Colonic mucosa (tissue), 4 donors: Measurements from ENCODE around the gene CARMIL1. TPM values are rescaled to one million over a fixed set of nuclear protein-coding genes. Genes with fewer than 3 reads are reported as not detected.
A peak's percentile ranks its signal among the peaks of the same experiment; 100 is the strongest.

Source experiments
- DNase-seq: peaks from one replicate; pipeline ENCODE4 v3.0.0-alpha.2; 2020
- H3K27ac ChIP-seq: fragments of 200-600 bp; one replicate; pipeline ENCODE4 v1.8.0; 2021
- H3K27me3 ChIP-seq: fragments of 200-600 bp; one replicate; pipeline ENCODE4 v1.8.0; 2021
- H3K36me3 ChIP-seq: fragments of 200-600 bp; one replicate; pipeline ENCODE4 v1.8.0; 2021
- H3K4me1 ChIP-seq: fragments of 200-600 bp; one replicate; pipeline ENCODE4 v1.8.0; 2021; ENCODE audit warnings: mild to moderate bottlenecking
- H3K4me3 ChIP-seq: fragments of 200-600 bp; one replicate; pipeline ENCODE4 v1.8.0; 2021
- H3K9ac ChIP-seq, 2 donors: one replicate each; pipeline ENCODE4 v1.7.0; 2013; ENCODE audit warnings: control low read depth in 2 of 2, low read depth in 2 of 2, low read length in 2 of 2
- H3K9me3 ChIP-seq: fragments of 200-600 bp; one replicate; pipeline ENCODE4 v1.8.0; 2021
- intact Hi-C: fragments of 100-400 bp; cut with DNase I; formaldehyde crosslinking; loops from one replicate; pipeline ENCODE4 v1.14.1; 2022
- total RNA-seq, 2 donors: library from RNA; stranded (reverse); fragmentation: NEBNext Ultra II Directional in 1 of 2; extraction: Animal tissue kit (Norgen Biotek cat#: 25700) in 1 of 2; gene quantifications; one replicate each; pipeline ENCODE4 v1.2.1, GENCODE V29; 2021
- TF ChIP-seq, protein P1 (sequence below): fragments of 200-600 bp; IDR thresholded peaks from one replicate; pipeline ENCODE4 v1.8.0; 2022; ENCODE audit warnings: antibody characterized with exemption, mild to moderate bottlenecking
- donor health status: healthy.
- donor health status: DM: no; HTN: no; CAD: no.
- donor health status: DM: no; HTN: no; CAD: no.

CARMIL1 gene
- total RNA-seq = 10 to 100 TPM; 38.6 to 50.2 TPM

GRCh38 chr6:25278914-25279747 is at the start of gene CARMIL1:
Gene CARMIL1, plus strand, starts transcription at chr6:25279374. Its CDS starts 422 bp downstream, at chr6:25279796.
- TF ChIP-seq, protein P1, sequence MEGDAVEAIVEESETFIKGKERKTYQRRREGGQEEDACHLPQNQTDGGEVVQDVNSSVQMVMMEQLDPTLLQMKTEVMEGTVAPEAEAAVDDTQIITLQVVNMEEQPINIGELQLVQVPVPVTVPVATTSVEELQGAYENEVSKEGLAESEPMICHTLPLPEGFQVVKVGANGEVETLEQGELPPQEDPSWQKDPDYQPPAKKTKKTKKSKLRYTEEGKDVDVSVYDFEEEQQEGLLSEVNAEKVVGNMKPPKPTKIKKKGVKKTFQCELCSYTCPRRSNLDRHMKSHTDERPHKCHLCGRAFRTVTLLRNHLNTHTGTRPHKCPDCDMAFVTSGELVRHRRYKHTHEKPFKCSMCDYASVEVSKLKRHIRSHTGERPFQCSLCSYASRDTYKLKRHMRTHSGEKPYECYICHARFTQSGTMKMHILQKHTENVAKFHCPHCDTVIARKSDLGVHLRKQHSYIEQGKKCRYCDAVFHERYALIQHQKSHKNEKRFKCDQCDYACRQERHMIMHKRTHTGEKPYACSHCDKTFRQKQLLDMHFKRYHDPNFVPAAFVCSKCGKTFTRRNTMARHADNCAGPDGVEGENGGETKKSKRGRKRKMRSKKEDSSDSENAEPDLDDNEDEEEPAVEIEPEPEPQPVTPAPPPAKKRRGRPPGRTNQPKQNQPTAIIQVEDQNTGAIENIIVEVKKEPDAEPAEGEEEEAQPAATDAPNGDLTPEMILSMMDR = peak; percentile 59
- Histone ChIP-seq H3K4me3 (peak within 1 kb of the TSS; percentile 74), H3K9ac (peak within 1 kb of the TSS; percentile 80 to 98), H3K27ac (peak within 1 kb of the TSS; percentile 83), H3K27me3 (no peaks in the 10 kb centered on the region), H3K4me1 (no peaks in the 10 kb centered on the region), H3K9me3 (no peaks in the 10 kb centered on the region), H3K36me3 (no peaks in the 10 kb centered on the region)
- intact Hi-C loops = loop anchor here (5.0 kb wide), 1 partner anchor 208 kb away; no protein-coding TSS in a partner anchor
- DNase-seq = peak; percentile 94

GRCh38 chr6:25229671-25230321 is 49.4 kb upstream of the CARMIL1 start:
- no peak overlapping the region for H3K4me3 ChIP-seq
- no peaks in the 10 kb centered on the region for H3K36me3 ChIP-seq
- H3K9ac ChIP-seq = no peak overlapping the region
- no peak overlapping the region for H3K27ac ChIP-seq
- no peaks in the 10 kb centered on the region for H3K9me3 ChIP-seq
- DNase-seq = no peak
- no peaks in the 10 kb centered on the region for H3K27me3 ChIP-seq
- H3K4me1 ChIP-seq = no peaks in the 10 kb centered on the region
- intact Hi-C loops = no loop called here
- TF ChIP-seq, protein P1 = no peak

- no peak for DNase-seq
- H3K4me3 ChIP-seq = no peak overlapping the region
- no peak overlapping the region for H3K27ac ChIP-seq
- no peak overlapping the region for H3K9ac ChIP-seq
- intact Hi-C loops = no loop called here
- H3K9me3 ChIP-seq = no peaks in the 10 kb centered on the region
- no peaks in the 10 kb centered on the region for H3K36me3 ChIP-seq
- H3K4me1 ChIP-seq = no peaks in the 10 kb centered on the region
- TF ChIP-seq, protein P1 = no peak
- H3K27me3 ChIP-seq = no peaks in the 10 kb centered on the region
These were observed 46.7 kb upstream of the CARMIL1 start for GRCh38 chr6:25232479-25232878.

DNA sequence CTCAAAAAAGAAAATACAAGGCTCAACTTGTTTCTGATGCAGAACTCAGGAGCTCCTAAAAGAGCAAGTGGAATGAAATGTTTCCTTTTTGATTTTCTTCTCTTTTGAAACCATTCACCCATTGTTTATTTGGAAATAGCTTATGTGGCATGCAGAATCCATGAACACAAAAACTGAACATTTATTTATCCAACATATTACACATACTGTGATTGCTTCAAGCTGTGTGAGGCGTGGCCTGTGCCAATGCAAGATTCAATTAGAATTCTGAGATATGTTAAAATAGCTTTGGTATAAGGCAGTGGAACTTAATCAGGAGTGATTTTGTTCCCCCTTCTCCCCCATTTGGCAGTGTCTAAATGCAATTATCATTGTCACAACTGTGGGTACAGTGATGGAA is 45.9 kb upstream of the CARMIL1 start:
- H3K36me3 ChIP-seq = no peaks in the 10 kb centered on the region
- intact Hi-C loops = no loop called here
- TF ChIP-seq, protein P1 = no peak
- H3K4me3 ChIP-seq = no peak overlapping the region
- H3K4me1 ChIP-seq = no peaks in the 10 kb centered on the region
- DNase-seq = no peak
- no peaks in the 10 kb centered on the region for H3K9me3 ChIP-seq
- H3K27ac ChIP-seq = no peak overlapping the region
- H3K9ac ChIP-seq = no peak overlapping the region
- H3K27me3 ChIP-seq = no peaks in the 10 kb centered on the region

DNA sequence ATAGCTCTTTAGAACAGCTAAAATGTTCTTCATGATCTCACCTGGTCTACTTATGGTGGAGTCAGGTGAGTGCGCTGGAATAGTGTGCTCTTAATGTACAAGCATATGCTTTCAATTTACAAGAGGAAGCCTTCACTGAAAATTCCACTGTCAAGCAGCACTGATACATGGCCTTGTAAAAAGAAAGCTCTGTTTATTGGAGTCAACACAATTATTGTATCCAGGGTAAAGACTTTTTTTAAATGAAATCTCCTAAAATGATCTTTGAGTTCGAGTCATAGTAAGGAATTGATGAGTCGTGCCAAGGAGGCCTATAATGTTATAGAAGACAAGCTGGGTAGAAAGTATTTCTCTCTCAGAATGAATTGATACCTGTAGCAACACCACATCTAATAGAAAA is 41.6 kb upstream of the CARMIL1 start:
- Histone ChIP-seq H3K27me3 (no peaks in the 10 kb centered on the region), H3K36me3 (no peaks in the 10 kb centered on the region), H3K9ac (no peak overlapping the region), H3K4me1 (no peaks in the 10 kb centered on the region), H3K27ac (no peak overlapping the region), H3K9me3 (no peaks in the 10 kb centered on the region), H3K4me3 (no peak overlapping the region)
- TF ChIP-seq, protein P1 = no peak
- intact Hi-C loops = no loop called here
- DNase-seq = no peak
